Measurements from ENCODE around the gene CORO7. TPM values are rescaled to one million over a fixed set of nuclear protein-coding genes. Genes with fewer than 3 reads are reported as not detected.

The CORO7 gene
- total and polyA plus RNA-seq, 2 donors (not counting 1 experiment from before 2014, with no cell fraction given), result 117 to 230 TPM

DNA sequence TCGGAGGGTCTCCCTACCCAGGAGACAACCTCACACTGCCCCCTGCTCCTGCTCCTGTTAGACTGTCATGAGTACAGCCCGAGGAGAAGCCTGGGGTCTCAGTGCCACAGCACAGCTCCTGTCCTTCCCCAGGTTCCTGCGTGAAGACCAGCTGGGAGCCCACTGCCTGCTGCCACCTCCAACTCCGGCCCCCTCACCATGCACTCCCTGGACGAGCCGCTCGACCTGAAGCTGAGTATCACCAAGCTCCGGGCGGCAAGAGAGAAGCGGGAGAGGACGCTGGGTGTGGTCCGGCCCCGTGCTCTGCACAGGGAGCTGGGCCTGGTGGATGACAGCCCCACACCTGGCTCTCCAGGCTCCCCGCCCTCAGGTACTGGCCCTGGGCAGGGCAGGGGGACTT is 84.3 kb downstream of the CORO7 start:
- no peak overlapping the region for H3K9ac ChIP-seq (ENCODE audit: low read length)
- intact Hi-C loops (cut with micrococcal nuclease), result no loop called here
- H3K36me3 ChIP-seq (replicated peaks in 1 of 2; ENCODE audit: control extremely low read depth in 1 of 2, control insufficient read depth in 1 of 2, extremely low read depth in 1 of 2, insufficient read depth in 2 of 2, low read length in 1 of 2), result no peaks in the 10 kb centered on the region
- ATAC-seq (ENCODE audit: low read depth), result no peak
- no peak for DNase-seq
- H3K4me2 ChIP-seq (replicated peaks; ENCODE audit: low read depth, low read length, poor library complexity, severe bottlenecking), result no peak overlapping the region
- H3K9me3 Mint-ChIP-seq (ENCODE audit: insufficient read depth), result no peaks in the 10 kb centered on the region
- no peaks in the 10 kb centered on the region for H3K9me3 ChIP-seq (ENCODE audit: control extremely low read depth in 1 of 3, control insufficient read depth in 2 of 3, insufficient read depth in 1 of 3, low read length in 2 of 3)
- CTCF ChIA-PET, result interaction anchor here (1.2 to 10.0 kb wide), 6 partner anchors 10 to 131 kb away, joined by 4 to 165 read pairs (median 16); partner anchors contain the start of gene GLIS2
- H3K27ac ChIP-seq (ENCODE audit: low read length in 2 of 2), result no peak overlapping the region
- H4K20me1 ChIP-seq (ENCODE audit: control insufficient read depth, insufficient read depth, low read length, poor library complexity, severe bottlenecking), result no peaks in the 10 kb centered on the region
- H3K4me3 Mint-ChIP-seq, result no peak overlapping the region
- POLR2A ChIA-PET, result no interaction called here
- 89% methylated on average over 13 of the region's 14 CpGs for WGBS (ENCODE audit: insufficient coverage)
- H3K27ac Mint-ChIP-seq, result no peak overlapping the region
- peaks cover 3% of the 10 kb centered on the region for H3K27me3 Mint-ChIP-seq
- H3K4me3 ChIP-seq (ENCODE audit: control extremely low read depth in 1 of 5, extremely low read depth in 1 of 5, insufficient read depth in 1 of 5, low read depth in 2 of 5, low read length in 4 of 5), result no peak overlapping the region
- peaks cover 0 to 22% (median 0%) of the 10 kb centered on the region in 4 experiments for H3K27me3 ChIP-seq (replicated peaks in 1 of 4; ENCODE audit: control extremely low read depth in 1 of 4, control insufficient read depth in 3 of 4, insufficient read depth in 4 of 4, low read length in 3 of 4)
- peaks cover 11 to 12% of the 10 kb centered on the region in 2 donors for H3K4me1 ChIP-seq (ENCODE audit: control insufficient read depth in 2 of 2, insufficient read depth in 2 of 2, low read length in 2 of 2)
- no peaks in the 10 kb centered on the region for H3K79me2 ChIP-seq (ENCODE audit: control insufficient read depth, insufficient read depth, low read length)
- TF ChIP-seq EZH2 (IDR thresholded peaks at IDR 0.05; ENCODE audit: borderline replicate concordance, insufficient read depth, low read depth, low read length, poor library complexity, severe bottlenecking), result no peak
- TF ChIP-seq, protein P1, sequence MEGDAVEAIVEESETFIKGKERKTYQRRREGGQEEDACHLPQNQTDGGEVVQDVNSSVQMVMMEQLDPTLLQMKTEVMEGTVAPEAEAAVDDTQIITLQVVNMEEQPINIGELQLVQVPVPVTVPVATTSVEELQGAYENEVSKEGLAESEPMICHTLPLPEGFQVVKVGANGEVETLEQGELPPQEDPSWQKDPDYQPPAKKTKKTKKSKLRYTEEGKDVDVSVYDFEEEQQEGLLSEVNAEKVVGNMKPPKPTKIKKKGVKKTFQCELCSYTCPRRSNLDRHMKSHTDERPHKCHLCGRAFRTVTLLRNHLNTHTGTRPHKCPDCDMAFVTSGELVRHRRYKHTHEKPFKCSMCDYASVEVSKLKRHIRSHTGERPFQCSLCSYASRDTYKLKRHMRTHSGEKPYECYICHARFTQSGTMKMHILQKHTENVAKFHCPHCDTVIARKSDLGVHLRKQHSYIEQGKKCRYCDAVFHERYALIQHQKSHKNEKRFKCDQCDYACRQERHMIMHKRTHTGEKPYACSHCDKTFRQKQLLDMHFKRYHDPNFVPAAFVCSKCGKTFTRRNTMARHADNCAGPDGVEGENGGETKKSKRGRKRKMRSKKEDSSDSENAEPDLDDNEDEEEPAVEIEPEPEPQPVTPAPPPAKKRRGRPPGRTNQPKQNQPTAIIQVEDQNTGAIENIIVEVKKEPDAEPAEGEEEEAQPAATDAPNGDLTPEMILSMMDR (IDR thresholded peaks at IDR 0.05), result no peak
- H3K4me1 Mint-ChIP-seq, result no peaks in the 10 kb centered on the region
- H2AFZ ChIP-seq (ENCODE audit: insufficient read depth, low read depth, low read length, poor library complexity, severe bottlenecking), result no peak overlapping the region

DNA sequence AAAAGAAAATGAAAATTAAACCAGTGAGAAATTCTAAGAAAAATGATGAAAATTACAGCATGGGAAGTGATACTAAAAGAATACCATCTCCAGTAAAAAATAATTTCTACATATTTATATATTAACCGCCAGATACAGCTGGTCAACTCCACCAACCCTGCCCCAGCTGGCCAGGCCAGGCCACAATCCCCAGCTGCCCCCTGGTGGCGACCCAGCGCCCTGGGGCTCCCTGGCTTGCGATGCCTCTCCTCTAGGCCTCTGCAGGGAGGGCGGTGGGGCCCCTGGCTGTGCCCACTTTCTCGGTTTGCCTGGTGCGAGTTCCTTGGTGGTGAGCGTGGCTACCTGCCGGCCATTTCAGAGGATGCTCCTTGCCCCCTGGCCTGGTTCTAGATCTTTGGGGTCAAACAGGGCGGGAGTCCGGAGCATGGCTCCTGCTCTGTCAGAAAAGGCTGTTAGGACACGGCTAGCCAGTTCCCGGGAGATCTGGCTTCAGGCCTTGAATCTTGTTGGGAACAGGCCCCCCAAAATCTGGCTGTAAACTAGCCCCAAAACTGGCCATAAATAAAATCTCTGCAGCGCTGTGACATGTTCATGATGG is 86.0 kb downstream of the CORO7 start:
- Mint-ChIP-seq H3K27ac (no peak overlapping the region), H3K9me3 (ENCODE audit: insufficient read depth) (no peaks in the 10 kb centered on the region), H3K27me3 (peaks cover 3% of the 10 kb centered on the region), H3K4me1 (peaks cover 6% of the 10 kb centered on the region), H3K4me3 (no peak overlapping the region)
- DNase-seq (peak; percentile 74), ATAC-seq (ENCODE audit: low read depth) (peak; percentile 72)
- CTCF ChIA-PET, result interaction anchor here (0.6 to 10.0 kb wide), 17 partner anchors 8 to 391 kb away, joined by 3 to 165 read pairs (median 4); partner anchors contain the start of gene GLIS2
- Histone ChIP-seq H3K4me3 (ENCODE audit: control extremely low read depth in 1 of 5, extremely low read depth in 1 of 5, insufficient read depth in 1 of 5, low read depth in 2 of 5, low read length in 4 of 5) (no peak overlapping the region), H3K4me1 (ENCODE audit: control insufficient read depth in 2 of 2, insufficient read depth in 2 of 2, low read length in 2 of 2) (peaks cover 14 to 18% of the 10 kb centered on the region in 2 donors), H3K9ac (ENCODE audit: low read length) (no peak overlapping the region), H3K27me3 (replicated peaks in 1 of 4; ENCODE audit: control extremely low read depth in 1 of 4, control insufficient read depth in 3 of 4, insufficient read depth in 4 of 4, low read length in 3 of 4) (peaks cover 0 to 24% (median 0%) of the 10 kb centered on the region in 4 experiments), H3K4me2 (replicated peaks; ENCODE audit: low read depth, low read length, poor library complexity, severe bottlenecking) (no peak overlapping the region), H2AFZ (ENCODE audit: insufficient read depth, low read depth, low read length, poor library complexity, severe bottlenecking) (no peak overlapping the region), H3K27ac (ENCODE audit: low read length in 2 of 2) (no peak overlapping the region), H3K36me3 (replicated peaks in 1 of 2; ENCODE audit: control extremely low read depth in 1 of 2, control insufficient read depth in 1 of 2, extremely low read depth in 1 of 2, insufficient read depth in 2 of 2, low read length in 1 of 2) (no peaks in the 10 kb centered on the region), H3K9me3 (ENCODE audit: control extremely low read depth in 1 of 3, control insufficient read depth in 2 of 3, insufficient read depth in 1 of 3, low read length in 2 of 3) (no peaks in the 10 kb centered on the region), H4K20me1 (ENCODE audit: control insufficient read depth, insufficient read depth, low read length, poor library complexity, severe bottlenecking) (no peaks in the 10 kb centered on the region), H3K79me2 (ENCODE audit: control insufficient read depth, insufficient read depth, low read length) (no peaks in the 10 kb centered on the region)
- TF ChIP-seq, protein P1 (IDR thresholded peaks at IDR 0.05), result peak; percentile 98
- no peak for TF ChIP-seq EZH2 (IDR thresholded peaks at IDR 0.05; ENCODE audit: borderline replicate concordance, insufficient read depth, low read depth, low read length, poor library complexity, severe bottlenecking)
- POLR2A ChIA-PET, result no interaction called here
- intact Hi-C loops (cut with micrococcal nuclease), result loop anchor here (2.0 kb wide), 1 partner anchor 22 kb away; no protein-coding TSS in a partner anchor
- 53% methylated on average over 14 of the region's 14 CpGs for WGBS (ENCODE audit: insufficient coverage)
